Spleen (tissue), 11 donors: ENCODE data around the gene NPC1L1. TPM values are rescaled to one million over a fixed set of nuclear protein-coding genes. Genes with fewer than 3 reads are reported as not detected.

Experiments
- DNase-seq: peaks from one replicate; pipeline ENCODE4 v3.0.0-alpha.2; 2020
- H3K27ac ChIP-seq, 8 donors: fragments of 200-600 bp; sonication (generic) in 7 of 8; 1 replicate in 4 of 8; 2 replicates in 4 of 8; pipeline versions ENCODE4 v1.5.0 to v1.8.0; 2016 to 2021; ENCODE audit warnings: inconsistent platforms in 4 of 8, mild to moderate bottlenecking in 4 of 8, moderate library complexity in 1 of 8
- H3K27me3 ChIP-seq, 7 donors: fragments of 200-600 bp; sonication (generic) in 6 of 7; replicated peaks in 1 of 7; 1 replicate in 4 of 7; 2 replicates in 3 of 7; pipeline versions ENCODE4 v1.5.0 to v1.8.0; 2016 to 2021; ENCODE audit warnings: inconsistent platforms in 3 of 7, mild to moderate bottlenecking in 1 of 7
- H3K36me3 ChIP-seq, 6 donors: fragments of 200-600 bp; sonication (generic) in 5 of 6; 1 replicate in 4 of 6; 2 replicates in 2 of 6; pipeline versions ENCODE4 v1.5.0 to v1.8.0; 2016 to 2021; ENCODE audit warnings: inconsistent platforms in 2 of 6
- H3K4me1 ChIP-seq, 6 donors: fragments of 200-600 bp; sonication (generic) in 5 of 6; 1 replicate in 3 of 6; 2 replicates in 3 of 6; pipeline versions ENCODE4 v1.5.0 to v1.8.0; 2016 to 2021; ENCODE audit warnings: inconsistent platforms in 3 of 6
- H3K4me3 ChIP-seq, 8 donors: fragments of 200-600 bp; sonication (generic) in 7 of 8; 1 replicate in 4 of 8; 2 replicates in 4 of 8; pipeline versions ENCODE4 v1.5.0 to v1.8.0; 2016 to 2021; ENCODE audit warnings: inconsistent platforms in 4 of 8, mild to moderate bottlenecking in 4 of 8, moderate library complexity in 2 of 8
- H3K9me3 ChIP-seq, 8 donors: fragments of 200-600 bp; sonication (generic) in 7 of 8; 1 replicate in 4 of 8; 2 replicates in 4 of 8; pipeline versions ENCODE4 v1.5.0 to v1.8.0; 2016 to 2021; ENCODE audit warnings: inconsistent platforms in 4 of 8
- CTCF ChIP-seq, 11 experiments: fragments of 200-600 bp in 7 of 11; fragments of 450-650 bp in 4 of 11; sonication (generic) in 4 of 11; IDR thresholded peaks in 8 of 11; conservative IDR thresholded peaks in 3 of 11; 1 replicate in 7 of 11; 2 replicates in 4 of 11; pipeline versions ENCODE4 v1.4.0 to v1.8.0; 2016 to 2021; ENCODE audit warnings: antibody characterized with exemption in 11 of 11, inconsistent platforms in 4 of 11, mild to moderate bottlenecking in 1 of 11
- POLR2A ChIP-seq, 3 donors: fragments of 450-650 bp; IDR thresholded peaks; one replicate each; pipeline ENCODE4 v1.5.1; 2017; ENCODE audit warnings: antibody characterized with exemption in 3 of 3, mild to moderate bottlenecking in 1 of 3
- POLR2AphosphoS5 ChIP-seq, 3 donors: sonication (generic); formaldehyde crosslinking; IDR thresholded peaks; one replicate each; pipeline ENCODE4 v1.5.1; 2017; ENCODE audit warnings: antibody characterized with exemption in 3 of 3
- WGBS, 5 donors: extraction: QIAGEN DNeasy Blood & Tissue Kit in 3 of 5; methylation state at CpG; one replicate each; pipeline versions ENCODE4 v1.1.5 to v1.1.7; 2013 to 2018; 5-methylcytosine and 5-hydroxymethylcytosine counted together
- intact Hi-C: fragments of 100-400 bp; cut with DNase I; formaldehyde crosslinking; loops from one replicate; pipeline ENCODE4 v1.15.0; 2023; ENCODE audit warnings: low total_unique reads
- polyA plus RNA-seq, 3 donors: library from polyadenylated mRNA; stranded (reverse); fragments of 200-250 nt; gene quantifications; one replicate each; pipeline ENCODE4 v1.2.1, GENCODE V29; 2013
- total RNA-seq, 7 donors: library from RNA; depleted of rRNA in 3 of 7; stranded (reverse); fragments of >200 nt in 3 of 7; fragmentation: NEBNext Ultra II Directional in 4 of 7; extraction: Animal tissue kit (Norgen Biotek cat#: 25700) in 4 of 7; gene quantifications; one replicate each; pipeline versions ENCODE4 v1.1.0 to v1.2.1, GENCODE V29; 2016 to 2021
- donor health status: healthy with polysubstance abuse.
- donor health status: DM: no; HTN: no; CAD: no; lungs with moderate emphysema.
- donor health status: DM: no; HTN: no; CAD: no.
- donor health status: Bipolar disorder and iron deficiency.
- donor health status: healthy.
- donor health status: DM: no; HTN: no; CAD: no.
- donor health status: DM: yes; HTN: yes; CAD: no.

Gene NPC1L1
- total and polyA plus RNA-seq, 10 donors: 0.02 to 0.07 (median 0.03) TPM; not detected in 6

- WGBS, 5 donors: 72 to 82% (median 77%) methylated on average over 5 of the region's 5 CpGs
- H3K27ac ChIP-seq: peak overlapping the region in 4 of 8 donors; percentile 90 to 97 (median 93)
- no peak for DNase-seq
- H3K36me3 ChIP-seq: peaks cover 20 to 81% (median 64%) of the 10 kb centered on the region in 6 donors
- peaks cover 16 to 37% (median 34%) of the 10 kb centered on the region in 6 donors for H3K4me1 ChIP-seq
- peak overlapping the region; percentile 70 to 100 (median 92) for H3K4me3 ChIP-seq
- no peaks in the 10 kb centered on the region for H3K9me3 ChIP-seq
- intact Hi-C loops: no loop called here
- TF ChIP-seq CTCF (IDR thresholded peaks at IDR 0.05 in 8 of 11, conservative IDR thresholded peaks at IDR 0.05 in 3 of 11): no peak
- TF ChIP-seq POLR2AphosphoS5 (IDR thresholded peaks at IDR 0.05): no peak
- no peak for TF ChIP-seq POLR2A (IDR thresholded peaks at IDR 0.05)
- no peaks in the 10 kb centered on the region for H3K27me3 ChIP-seq
These were observed 31.6 kb upstream of the NPC1L1 start for GRCh38 chr7:44572771-44573170.

GRCh38 chr7:44569959-44570358 is 28.8 kb upstream of the NPC1L1 start:
- intact Hi-C loops: loop anchor here (10.0 kb wide), 1 partner anchor 335 kb away; no protein-coding TSS in a partner anchor
- no peak overlapping the region for H3K4me3 ChIP-seq
- no peak for TF ChIP-seq POLR2AphosphoS5 (IDR thresholded peaks at IDR 0.05)
- H3K27ac ChIP-seq: no peak overlapping the region
- peaks cover 20 to 81% (median 77%) of the 10 kb centered on the region in 6 donors for H3K36me3 ChIP-seq
- 80 to 95% (median 91%) methylated on average over 7 to 9 of the region's 9 CpGs for WGBS, 5 donors
- H3K9me3 ChIP-seq: no peaks in the 10 kb centered on the region
- peak; percentile 49 for DNase-seq
- peaks cover 14 to 54% (median 37%) of the 10 kb centered on the region in 6 donors for H3K4me1 ChIP-seq
- no peaks in the 10 kb centered on the region for H3K27me3 ChIP-seq

DNA sequence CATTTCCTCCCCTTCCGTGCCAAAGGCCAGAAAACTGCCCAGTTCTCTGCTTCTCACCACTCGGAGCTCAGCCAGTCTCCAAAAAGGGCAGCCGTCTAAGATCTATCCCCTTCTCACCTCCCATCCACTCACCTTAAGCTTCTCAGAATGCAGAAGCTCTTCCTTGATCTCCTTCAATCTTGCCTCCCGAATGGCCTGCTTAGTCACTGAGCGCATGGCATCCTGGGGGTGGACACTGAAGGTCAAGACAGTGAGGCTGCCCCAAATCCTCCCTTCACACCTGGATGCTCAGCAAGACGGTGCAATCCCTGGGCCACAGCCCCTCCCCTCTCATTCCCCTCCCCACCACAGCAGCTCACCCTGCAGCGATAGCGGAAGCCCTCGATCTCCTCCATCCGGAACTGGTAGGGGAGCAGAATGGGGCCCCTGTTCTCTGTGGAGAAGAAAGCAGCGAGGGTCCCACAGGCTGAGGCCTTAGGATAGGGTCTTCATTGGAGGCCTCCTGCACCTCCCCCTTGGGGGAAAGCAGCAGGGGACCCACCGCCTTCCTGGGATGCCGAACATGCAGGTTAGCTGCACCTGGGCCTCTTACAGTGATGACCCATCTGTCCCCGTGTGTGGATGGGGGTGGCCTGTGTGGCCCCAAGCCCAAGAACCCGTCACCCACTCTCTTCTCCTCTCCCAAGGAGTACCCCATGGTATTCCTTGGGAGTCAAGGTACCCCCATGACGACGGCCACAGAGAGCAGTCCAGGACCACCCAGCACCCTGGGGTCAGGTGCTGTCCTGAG is 27.8 kb upstream of the NPC1L1 start:
- TF ChIP-seq POLR2AphosphoS5 (IDR thresholded peaks at IDR 0.05): peak in 1 of 3 donors; percentile 14
- no peak for TF ChIP-seq CTCF (IDR thresholded peaks at IDR 0.05 in 8 of 11, conservative IDR thresholded peaks at IDR 0.05 in 3 of 11)
- TF ChIP-seq POLR2A (IDR thresholded peaks at IDR 0.05): no peak
- intact Hi-C loops: loop anchor here (10.0 kb wide), 1 partner anchor 334 kb away; no protein-coding TSS in a partner anchor
- WGBS, 5 donors: 90 to 97% (median 93%) methylated on average over 12 to 17 of the region's 17 CpGs
- Histone ChIP-seq H3K9me3 (no peaks in the 10 kb centered on the region), H3K27me3 (no peaks in the 10 kb centered on the region), H3K4me1 (peaks cover 7 to 46% (median 28%) of the 10 kb centered on the region in 6 donors), H3K4me3 (no peak overlapping the region), H3K27ac (no peak overlapping the region), H3K36me3 (peaks cover 20 to 90% (median 85%) of the 10 kb centered on the region in 6 donors)
- peak; percentile 61 for DNase-seq

DNA sequence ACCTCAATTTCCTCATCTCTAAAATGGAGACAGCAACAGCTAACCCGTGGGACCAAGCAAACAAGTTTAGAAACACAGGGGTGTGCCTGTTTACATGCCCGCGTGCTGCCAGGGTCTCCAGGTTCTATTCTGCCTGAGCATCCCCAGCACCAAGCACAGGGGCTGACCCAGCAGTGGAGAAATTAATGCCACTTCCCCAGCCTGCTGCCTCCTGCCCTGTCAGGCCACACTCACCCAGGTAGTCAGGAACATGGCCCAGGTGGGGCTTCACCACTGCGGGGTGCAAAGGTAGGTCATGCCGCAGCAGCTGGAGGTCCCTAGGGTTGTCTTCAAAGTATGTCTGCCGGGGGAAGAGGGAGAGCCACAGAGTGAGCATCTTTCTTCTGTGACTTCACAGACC is 26.8 kb upstream of the NPC1L1 start:
- intact Hi-C loops: loop anchor here (10.0 kb wide), 1 partner anchor 333 kb away; no protein-coding TSS in a partner anchor
- TF ChIP-seq POLR2AphosphoS5 (IDR thresholded peaks at IDR 0.05) (peak in 1 of 3 donors; percentile 9), POLR2A (IDR thresholded peaks at IDR 0.05) (no peak)
- Histone ChIP-seq H3K4me1 (peaks cover 5 to 40% (median 20%) of the 10 kb centered on the region in 6 donors), H3K4me3 (no peak overlapping the region), H3K36me3 (peaks cover 20 to 100% (median 90%) of the 10 kb centered on the region in 6 donors), H3K27ac (no peak overlapping the region), H3K9me3 (no peaks in the 10 kb centered on the region), H3K27me3 (no peaks in the 10 kb centered on the region)
- 90 to 98% (median 95%) methylated on average over 6 of the region's 6 CpGs for WGBS, 5 donors
- peak; percentile 67 for DNase-seq

- intact Hi-C loops: loop anchor here (10.0 kb wide), 1 partner anchor 332 kb away; no protein-coding TSS in a partner anchor
- TF ChIP-seq POLR2A (IDR thresholded peaks at IDR 0.05) (no peak), POLR2AphosphoS5 (IDR thresholded peaks at IDR 0.05) (no peak), CTCF (IDR thresholded peaks at IDR 0.05 in 8 of 11, conservative IDR thresholded peaks at IDR 0.05 in 3 of 11) (no peak)
- Histone ChIP-seq H3K4me1 (peaks cover 0 to 28% (median 9%) of the 10 kb centered on the region in 6 donors), H3K27me3 (no peaks in the 10 kb centered on the region), H3K9me3 (no peaks in the 10 kb centered on the region), H3K36me3 (peaks cover 20 to 88% (median 82%) of the 10 kb centered on the region in 6 donors), H3K27ac (no peak overlapping the region), H3K4me3 (no peak overlapping the region)
- 89 to 97% (median 90%) methylated on average over 5 of the region's 5 CpGs for WGBS, 5 donors
- peak; percentile 44 for DNase-seq
These were observed 25.6 kb upstream of the NPC1L1 start for GRCh38 chr7:44566680-44567079.
